ENCODE measurements around the gene RALGPS1. TPM values are rescaled to one million over a fixed set of nuclear protein-coding genes. Genes with fewer than 3 reads are reported as not detected.

The RALGPS1 gene
- total and polyA plus RNA-seq, 2 donors (not counting 1 experiment from before 2014, with no cell fraction given) = 19.7 to 39.9 TPM

GRCh38 chr9:127216210-127216887 lies 301.8 kb downstream of the RALGPS1 start:
- Histone ChIP-seq H3K36me3 (replicated peaks in 1 of 2; ENCODE audit: control extremely low read depth in 1 of 2, control insufficient read depth in 1 of 2, extremely low read depth in 1 of 2, insufficient read depth in 2 of 2, low read length in 1 of 2) (no peaks in the 10 kb centered on the region), H3K4me2 (replicated peaks; ENCODE audit: low read depth, low read length, poor library complexity, severe bottlenecking) (no peak overlapping the region), H3K79me2 (ENCODE audit: control insufficient read depth, insufficient read depth, low read length) (no peaks in the 10 kb centered on the region), H3K27ac (ENCODE audit: low read length in 2 of 2) (no peak overlapping the region), H2AFZ (ENCODE audit: insufficient read depth, low read depth, low read length, poor library complexity, severe bottlenecking) (no peak overlapping the region), H4K20me1 (ENCODE audit: control insufficient read depth, insufficient read depth, low read length, poor library complexity, severe bottlenecking) (no peaks in the 10 kb centered on the region), H3K9me3 (ENCODE audit: control extremely low read depth in 1 of 3, control insufficient read depth in 2 of 3, insufficient read depth in 1 of 3, low read length in 2 of 3) (no peaks in the 10 kb centered on the region), H3K4me3 (ENCODE audit: control extremely low read depth in 1 of 5, extremely low read depth in 1 of 5, insufficient read depth in 1 of 5, low read depth in 2 of 5, low read length in 4 of 5) (no peak overlapping the region), H3K9ac (ENCODE audit: low read length) (no peak overlapping the region), H3K4me1 (ENCODE audit: control insufficient read depth in 2 of 2, insufficient read depth in 2 of 2, low read length in 2 of 2) (peaks cover 0 to 4% of the 10 kb centered on the region in 2 donors), H3K27me3 (replicated peaks in 1 of 4; ENCODE audit: control extremely low read depth in 1 of 4, control insufficient read depth in 3 of 4, insufficient read depth in 4 of 4, low read length in 3 of 4) (no peaks in the 10 kb centered on the region)
- no peaks in the 10 kb centered on the region for H3K9me3 Mint-ChIP-seq (ENCODE audit: insufficient read depth)
- intact Hi-C loops (cut with micrococcal nuclease) = no loop called here
- peaks cover 9% of the 10 kb centered on the region for H3K4me1 Mint-ChIP-seq
- CTCF ChIA-PET = interaction anchor here (0.7 to 4.5 kb wide), 6 partner anchors 8 to 371 kb away, joined by 3 to 30 read pairs (median 3); no protein-coding TSS in a partner anchor
- no peak overlapping the region for H3K4me3 Mint-ChIP-seq
- TF ChIP-seq, protein P1, sequence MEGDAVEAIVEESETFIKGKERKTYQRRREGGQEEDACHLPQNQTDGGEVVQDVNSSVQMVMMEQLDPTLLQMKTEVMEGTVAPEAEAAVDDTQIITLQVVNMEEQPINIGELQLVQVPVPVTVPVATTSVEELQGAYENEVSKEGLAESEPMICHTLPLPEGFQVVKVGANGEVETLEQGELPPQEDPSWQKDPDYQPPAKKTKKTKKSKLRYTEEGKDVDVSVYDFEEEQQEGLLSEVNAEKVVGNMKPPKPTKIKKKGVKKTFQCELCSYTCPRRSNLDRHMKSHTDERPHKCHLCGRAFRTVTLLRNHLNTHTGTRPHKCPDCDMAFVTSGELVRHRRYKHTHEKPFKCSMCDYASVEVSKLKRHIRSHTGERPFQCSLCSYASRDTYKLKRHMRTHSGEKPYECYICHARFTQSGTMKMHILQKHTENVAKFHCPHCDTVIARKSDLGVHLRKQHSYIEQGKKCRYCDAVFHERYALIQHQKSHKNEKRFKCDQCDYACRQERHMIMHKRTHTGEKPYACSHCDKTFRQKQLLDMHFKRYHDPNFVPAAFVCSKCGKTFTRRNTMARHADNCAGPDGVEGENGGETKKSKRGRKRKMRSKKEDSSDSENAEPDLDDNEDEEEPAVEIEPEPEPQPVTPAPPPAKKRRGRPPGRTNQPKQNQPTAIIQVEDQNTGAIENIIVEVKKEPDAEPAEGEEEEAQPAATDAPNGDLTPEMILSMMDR (IDR thresholded peaks at IDR 0.05) = no peak
- TF ChIP-seq EZH2 (IDR thresholded peaks at IDR 0.05; ENCODE audit: borderline replicate concordance, insufficient read depth, low read depth, low read length, poor library complexity, severe bottlenecking) = no peak
- DNase-seq = no peak
- H3K27ac Mint-ChIP-seq = no peak overlapping the region
- H3K27me3 Mint-ChIP-seq = no peaks in the 10 kb centered on the region
- POLR2A ChIA-PET = no interaction called here
- 94% methylated on average over 7 of the region's 7 CpGs for WGBS (ENCODE audit: insufficient coverage)
- ATAC-seq (ENCODE audit: low read depth) = no peak

GRCh38 chr9:127216888-127217217 lies 302.3 kb downstream of the RALGPS1 start:
- WGBS (ENCODE audit: insufficient coverage) = 85% methylated on average over 5 of the region's 5 CpGs
- Histone ChIP-seq H3K27ac (ENCODE audit: low read length in 2 of 2) (no peak overlapping the region), H3K4me2 (replicated peaks; ENCODE audit: low read depth, low read length, poor library complexity, severe bottlenecking) (no peak overlapping the region), H3K36me3 (replicated peaks in 1 of 2; ENCODE audit: control extremely low read depth in 1 of 2, control insufficient read depth in 1 of 2, extremely low read depth in 1 of 2, insufficient read depth in 2 of 2, low read length in 1 of 2) (no peaks in the 10 kb centered on the region), H3K27me3 (replicated peaks in 1 of 4; ENCODE audit: control extremely low read depth in 1 of 4, control insufficient read depth in 3 of 4, insufficient read depth in 4 of 4, low read length in 3 of 4) (no peaks in the 10 kb centered on the region), H4K20me1 (ENCODE audit: control insufficient read depth, insufficient read depth, low read length, poor library complexity, severe bottlenecking) (no peaks in the 10 kb centered on the region), H3K79me2 (ENCODE audit: control insufficient read depth, insufficient read depth, low read length) (no peaks in the 10 kb centered on the region), H3K4me3 (ENCODE audit: control extremely low read depth in 1 of 5, extremely low read depth in 1 of 5, insufficient read depth in 1 of 5, low read depth in 2 of 5, low read length in 4 of 5) (no peak overlapping the region), H3K4me1 (ENCODE audit: control insufficient read depth in 2 of 2, insufficient read depth in 2 of 2, low read length in 2 of 2) (peaks cover 4 to 9% of the 10 kb centered on the region in 2 donors), H2AFZ (ENCODE audit: insufficient read depth, low read depth, low read length, poor library complexity, severe bottlenecking) (no peak overlapping the region), H3K9me3 (ENCODE audit: control extremely low read depth in 1 of 3, control insufficient read depth in 2 of 3, insufficient read depth in 1 of 3, low read length in 2 of 3) (no peaks in the 10 kb centered on the region), H3K9ac (ENCODE audit: low read length) (no peak overlapping the region)
- no peak for DNase-seq
- ATAC-seq (ENCODE audit: low read depth) = no peak
- no peak for TF ChIP-seq EZH2 (IDR thresholded peaks at IDR 0.05; ENCODE audit: borderline replicate concordance, insufficient read depth, low read depth, low read length, poor library complexity, severe bottlenecking)
- TF ChIP-seq, protein P1 (IDR thresholded peaks at IDR 0.05) = no peak
- intact Hi-C loops (cut with micrococcal nuclease) = no loop called here
- H3K4me1 Mint-ChIP-seq = peaks cover 13% of the 10 kb centered on the region
- H3K27ac Mint-ChIP-seq = no peak overlapping the region
- no peaks in the 10 kb centered on the region for H3K9me3 Mint-ChIP-seq (ENCODE audit: insufficient read depth)
- POLR2A ChIA-PET = no interaction called here
- H3K4me3 Mint-ChIP-seq = no peak overlapping the region
- H3K27me3 Mint-ChIP-seq = no peaks in the 10 kb centered on the region
- CTCF ChIA-PET = interaction anchor here (0.7 to 4.5 kb wide), 3 partner anchors 8 to 370 kb away, joined by 3 to 30 read pairs (median 3); no protein-coding TSS in a partner anchor

Measured in B cell (primary cell).